IPS DF 19.7 (cell line): Measurements from ENCODE around the gene LCOR.

Experiments used
- DNase-seq: peaks from one replicate; pipeline ENCODE4 v3.0.0-alpha.2; 2013; ENCODE audit warnings: low read depth, low spot score

The LCOR gene

DNA sequence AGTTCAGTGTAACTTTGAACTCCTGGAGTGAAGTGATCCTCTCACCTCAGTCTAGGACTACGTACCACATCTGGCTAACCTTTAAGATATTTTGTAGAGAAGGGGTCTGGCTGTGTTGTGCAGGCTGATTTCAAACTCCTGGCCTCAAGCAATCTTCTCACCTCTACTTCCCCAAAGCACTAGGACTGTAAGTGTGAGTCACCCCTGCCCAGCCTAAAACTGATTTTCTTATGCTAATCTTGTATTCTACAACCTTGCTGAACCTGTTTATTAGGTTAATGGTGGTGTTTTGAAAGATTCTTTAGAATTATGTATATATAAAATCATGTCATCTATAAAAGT, 58.0 kb downstream of the LCOR start:
- no peak for DNase-seq

DNA sequence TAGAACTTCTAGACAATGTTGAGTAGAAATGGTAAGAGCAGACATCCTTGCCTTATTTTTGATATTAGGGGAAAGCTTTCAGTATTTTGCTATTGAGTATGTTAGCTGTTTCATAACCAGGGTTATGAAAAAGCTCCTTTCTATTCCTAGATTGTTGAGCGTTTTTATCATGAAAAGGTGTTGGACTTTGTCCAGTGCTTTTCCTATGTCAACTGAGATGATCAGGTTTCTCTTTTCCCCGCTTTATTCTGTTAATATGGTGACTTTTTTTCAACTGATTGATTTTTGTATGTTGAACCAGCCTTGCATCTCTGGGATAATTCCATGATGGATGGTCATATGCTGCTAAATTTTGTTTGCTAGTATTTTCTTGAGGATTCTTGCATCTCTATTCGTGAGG, 58.5 kb downstream of the LCOR start:
- DNase-seq, result no peak

DNA sequence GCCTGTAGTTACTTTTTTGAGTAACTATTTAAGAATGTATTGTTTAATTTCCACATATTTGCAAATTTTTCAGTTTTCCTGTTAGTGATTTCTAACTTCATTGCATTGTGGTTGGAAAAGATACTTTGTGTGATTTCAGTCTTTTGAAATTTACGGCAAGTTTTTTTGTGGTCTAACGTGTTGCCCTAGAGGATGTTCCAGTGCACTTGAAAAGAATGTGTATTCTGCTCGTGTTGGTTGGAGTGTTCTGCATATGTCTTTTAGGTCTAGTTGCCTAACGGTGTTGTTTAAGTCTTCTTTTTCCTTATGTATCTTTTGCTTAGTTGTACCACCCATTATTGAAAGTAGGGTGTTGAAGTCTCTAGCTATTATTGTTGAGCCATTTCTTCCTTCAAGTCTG, 59.7 kb downstream of the LCOR start:
- no peak for DNase-seq

DNA sequence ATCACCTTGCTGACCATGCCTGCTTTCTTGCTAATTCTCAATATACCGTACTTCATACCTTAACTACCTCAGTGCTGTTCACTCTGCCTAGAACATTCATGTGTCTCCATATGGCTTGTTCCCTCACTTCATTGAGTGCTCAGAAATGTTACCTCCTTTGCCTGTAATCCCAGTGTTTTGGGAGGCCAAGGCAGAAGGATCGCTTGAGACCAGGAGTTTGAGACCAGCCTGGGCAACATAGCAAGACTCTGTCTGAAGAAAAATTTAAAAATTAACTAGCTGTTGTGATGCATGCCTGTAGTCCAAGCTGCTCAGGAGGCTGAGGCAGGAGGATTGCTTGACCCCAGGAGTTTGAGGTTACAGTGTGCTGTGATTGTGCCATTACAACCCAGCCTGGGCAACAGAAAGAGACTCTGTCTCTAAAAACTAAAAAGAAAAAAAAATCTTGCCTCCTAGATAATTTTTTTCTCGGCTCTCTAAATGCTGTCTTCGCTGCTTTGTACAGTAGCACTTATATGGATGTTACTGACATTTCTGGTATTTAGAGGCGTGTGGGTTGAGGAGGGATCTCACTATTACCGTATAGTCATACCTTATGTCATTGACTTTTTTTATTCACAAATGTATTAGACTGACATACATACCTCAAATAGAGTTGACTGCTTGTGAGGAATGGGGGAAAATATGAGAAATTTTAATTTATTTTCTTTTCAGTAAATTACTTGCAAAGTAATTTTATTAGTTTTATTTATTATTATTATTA, 63.7 kb downstream of the LCOR start:
- no peak for DNase-seq

DNA sequence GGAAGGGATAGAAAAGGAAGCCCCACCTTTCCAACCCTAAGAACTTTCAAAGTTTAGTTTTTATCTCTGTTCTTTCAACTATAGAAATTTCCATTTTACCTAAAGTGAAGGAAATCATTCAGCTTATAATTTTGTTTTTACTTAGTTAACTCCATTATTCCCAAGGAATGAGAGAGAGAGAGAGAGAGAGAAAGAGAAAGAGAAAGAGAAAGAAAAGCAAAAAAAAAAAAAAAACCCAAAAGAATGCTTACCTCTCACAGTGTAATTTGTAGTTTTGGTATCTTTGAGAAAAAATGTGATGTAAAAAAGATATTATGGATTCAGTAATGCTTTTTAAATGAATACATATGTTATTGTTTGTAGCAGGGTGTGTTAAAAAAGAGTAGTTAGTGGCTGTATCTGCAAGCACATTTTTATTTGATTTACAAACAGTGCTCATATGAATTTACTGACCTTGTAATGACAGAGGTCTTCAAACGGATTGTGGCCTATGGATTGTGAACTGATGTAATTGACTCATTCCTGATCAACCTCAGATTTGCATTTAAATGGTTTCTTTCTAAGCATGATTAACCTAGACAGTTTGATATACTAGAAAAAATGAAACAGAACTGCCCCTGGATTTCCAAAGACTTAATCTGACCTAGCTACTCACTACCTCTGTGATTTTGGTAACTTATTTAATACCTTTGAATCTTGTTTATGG, 64.9 kb downstream of the LCOR start:
- no peak for DNase-seq

DNA sequence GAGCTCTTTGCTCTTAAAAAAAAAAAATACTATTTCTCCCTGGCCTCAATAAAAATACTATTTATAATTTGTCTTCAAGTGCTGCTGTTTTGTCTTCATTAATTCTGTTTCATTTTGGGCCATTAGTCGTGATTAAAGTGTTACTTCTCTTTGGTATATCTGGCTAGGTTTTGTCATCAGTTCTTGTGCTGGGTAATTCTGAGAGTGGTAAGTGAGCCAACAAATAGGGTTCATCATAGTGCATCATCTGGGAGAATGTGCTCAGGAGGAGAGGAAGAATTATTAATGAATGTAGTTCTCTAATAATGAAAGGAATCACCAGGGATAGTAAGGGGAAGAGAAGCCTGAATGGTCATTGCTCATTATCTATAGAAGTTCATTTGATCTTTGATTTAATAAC, 70.0 kb downstream of the LCOR start:
- DNase-seq, result no peak

DNA sequence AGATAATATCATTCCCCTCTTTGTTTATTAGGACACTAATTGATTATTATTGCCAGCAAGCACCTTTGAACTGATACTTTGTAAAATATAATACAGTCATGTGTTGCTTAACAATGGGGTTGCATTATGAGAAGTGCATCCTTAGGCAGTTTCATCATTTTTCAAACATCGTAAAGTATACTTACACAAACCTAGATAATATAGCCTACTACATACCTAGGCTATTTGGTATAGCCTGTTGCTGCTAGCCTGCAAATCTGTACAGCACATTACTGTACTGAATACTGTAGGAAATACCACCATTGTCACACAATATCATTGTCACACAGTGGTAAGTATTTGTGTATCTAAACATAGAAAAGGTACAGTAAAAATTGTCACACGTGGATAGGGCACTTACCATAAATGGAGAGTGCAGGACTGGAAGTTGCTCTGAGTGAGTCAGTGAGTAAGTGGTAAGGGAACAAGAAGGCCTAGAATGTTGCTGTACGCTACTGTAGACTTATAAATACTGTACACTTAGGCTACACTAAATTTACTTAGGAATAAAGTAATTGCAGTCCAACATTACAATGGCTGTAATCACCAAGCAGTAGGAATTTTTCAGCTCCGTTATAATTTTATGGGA, 70.7 kb downstream of the LCOR start:
- DNase-seq, result no peak

DNA sequence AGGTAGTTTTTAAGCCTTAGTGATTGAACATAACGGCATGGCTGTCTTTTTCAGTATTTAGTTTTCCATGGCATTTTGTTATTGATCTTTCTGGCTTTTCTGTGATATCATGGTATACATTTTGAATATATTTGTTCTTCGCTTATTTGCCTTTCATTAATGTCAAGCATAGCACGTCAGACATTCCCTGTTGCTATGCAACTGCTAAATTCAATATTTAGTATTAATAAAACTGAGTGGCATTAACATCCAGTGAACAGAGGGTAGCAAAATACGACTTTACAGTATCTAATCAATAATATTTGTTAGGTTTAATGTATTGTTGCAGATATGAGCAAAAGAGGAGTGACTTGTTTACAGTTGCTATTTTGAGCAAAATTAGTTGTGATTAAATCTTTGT, 72.5 kb downstream of the LCOR start:
- DNase-seq, result no peak

DNA sequence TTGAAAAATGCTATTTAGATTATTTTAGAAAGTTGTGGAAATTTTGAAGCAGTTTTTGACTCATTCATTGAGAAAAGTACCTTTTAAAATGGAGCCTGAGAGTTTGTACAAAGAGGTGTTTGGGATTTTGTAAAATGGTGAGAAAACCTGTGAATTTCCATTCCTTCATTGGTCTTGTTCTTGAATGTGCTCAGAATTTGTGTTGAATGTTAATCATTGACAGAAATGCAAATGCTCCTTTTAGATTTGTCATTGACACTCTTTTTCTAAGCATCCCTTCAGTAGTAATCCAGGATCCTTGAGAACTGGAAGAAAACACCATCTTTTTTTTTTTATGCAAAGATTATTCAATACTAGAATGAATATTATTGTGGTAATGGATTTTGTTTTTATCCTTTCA, 74.8 kb downstream of the LCOR start:
- no peak for DNase-seq

DNA sequence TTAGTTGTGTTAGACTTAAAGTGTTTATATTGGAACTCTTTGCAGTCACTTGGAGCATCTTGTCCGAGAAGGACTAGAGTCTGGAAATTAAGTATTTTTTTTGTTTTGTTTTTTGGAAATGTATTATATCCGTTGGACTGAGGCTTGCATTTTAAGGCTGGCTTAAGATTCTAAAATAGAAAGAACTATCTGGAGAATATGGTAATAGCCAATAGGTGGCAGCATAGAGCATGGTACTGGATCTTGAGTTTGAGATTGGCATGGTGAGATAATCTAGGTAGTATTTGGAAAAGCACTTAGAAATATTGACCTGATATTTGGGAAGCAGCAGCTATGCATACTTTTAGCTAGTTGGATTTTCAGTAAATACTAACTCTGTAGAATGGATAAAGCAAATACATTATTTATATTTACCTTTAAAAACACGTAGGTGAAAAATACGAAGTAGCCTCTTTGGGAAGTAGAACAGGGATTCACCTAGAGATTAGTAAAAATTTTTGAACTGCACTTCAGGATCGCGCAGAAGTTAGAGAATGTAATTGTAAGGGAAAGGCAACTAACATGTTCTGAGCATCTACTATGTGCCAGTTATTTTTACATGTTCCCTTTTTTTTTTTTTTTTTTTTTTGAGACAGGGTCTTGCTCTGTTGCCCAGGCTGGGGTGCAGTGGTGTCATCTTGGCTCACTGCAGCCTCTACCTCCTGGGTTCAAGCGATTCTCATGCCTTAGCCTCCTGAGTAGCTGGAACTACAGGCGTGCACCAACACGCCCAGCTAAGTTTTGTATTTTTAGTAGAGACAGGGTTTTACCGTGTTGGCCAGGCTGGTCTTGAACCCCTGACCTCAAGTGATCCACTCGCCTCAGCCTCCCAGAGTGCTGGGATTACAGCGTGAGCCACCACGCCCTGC, 78.6 kb downstream of the LCOR start:
- peak; percentile 2 for DNase-seq

DNA sequence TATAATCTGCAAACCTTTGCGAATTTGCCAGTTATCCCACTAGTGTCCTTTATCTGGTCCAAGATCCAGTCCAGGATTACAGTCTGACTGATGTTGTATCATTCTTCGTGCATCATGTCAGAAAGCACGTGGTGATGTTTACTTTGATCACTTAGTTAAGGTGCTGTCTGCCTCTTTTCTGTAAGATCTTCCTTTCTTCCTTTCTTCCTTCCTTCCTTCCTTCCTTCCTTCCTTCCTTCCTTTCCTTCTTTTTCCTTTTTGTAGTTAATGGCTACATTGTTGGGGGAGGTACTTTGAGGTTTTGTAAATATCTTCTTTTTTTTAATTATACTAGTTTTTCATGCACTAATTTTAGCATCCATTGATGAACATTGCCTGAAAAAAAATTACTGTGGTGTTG, 80.3 kb downstream of the LCOR start:
- DNase-seq, result no peak

DNA sequence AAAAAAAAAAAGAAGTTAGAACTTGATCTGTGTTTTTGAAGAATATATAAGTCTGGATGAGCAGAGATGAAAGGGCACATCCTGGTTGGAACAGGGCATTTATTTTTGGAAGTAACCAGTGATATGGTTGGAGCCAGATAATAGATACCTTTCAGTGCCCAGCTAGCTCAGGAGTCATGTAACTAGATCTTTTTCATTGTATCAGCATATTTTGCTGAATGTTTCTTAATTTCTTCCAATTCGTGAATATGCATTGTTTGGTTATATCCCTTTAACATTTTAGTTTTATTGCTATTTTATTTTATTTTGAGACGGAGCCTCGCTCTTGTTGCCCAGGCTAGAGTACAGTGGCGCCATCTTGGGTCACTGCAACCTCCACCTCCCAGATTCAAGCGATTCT, 81.8 kb downstream of the LCOR start:
- no peak for DNase-seq

DNA sequence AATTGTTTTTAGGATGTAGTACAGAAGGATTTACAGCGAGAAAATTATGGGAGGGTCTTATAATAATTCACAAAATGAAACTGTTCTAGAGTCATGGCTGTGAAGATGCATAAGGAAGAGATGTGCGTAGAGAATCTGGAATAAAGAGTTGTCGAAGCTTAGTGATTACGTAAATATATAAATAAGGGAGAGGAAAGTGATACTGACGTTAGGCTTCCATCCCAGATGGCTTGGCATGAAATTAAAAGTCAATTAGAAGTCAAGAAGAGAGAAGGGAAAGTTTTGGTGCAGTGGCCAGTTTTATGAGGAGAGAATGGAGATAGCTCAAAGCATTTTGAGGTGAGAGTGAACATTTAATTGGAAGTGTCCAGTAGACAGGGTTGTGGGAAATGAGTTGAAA, 85.5 kb downstream of the LCOR start:
- DNase-seq, result no peak

DNA sequence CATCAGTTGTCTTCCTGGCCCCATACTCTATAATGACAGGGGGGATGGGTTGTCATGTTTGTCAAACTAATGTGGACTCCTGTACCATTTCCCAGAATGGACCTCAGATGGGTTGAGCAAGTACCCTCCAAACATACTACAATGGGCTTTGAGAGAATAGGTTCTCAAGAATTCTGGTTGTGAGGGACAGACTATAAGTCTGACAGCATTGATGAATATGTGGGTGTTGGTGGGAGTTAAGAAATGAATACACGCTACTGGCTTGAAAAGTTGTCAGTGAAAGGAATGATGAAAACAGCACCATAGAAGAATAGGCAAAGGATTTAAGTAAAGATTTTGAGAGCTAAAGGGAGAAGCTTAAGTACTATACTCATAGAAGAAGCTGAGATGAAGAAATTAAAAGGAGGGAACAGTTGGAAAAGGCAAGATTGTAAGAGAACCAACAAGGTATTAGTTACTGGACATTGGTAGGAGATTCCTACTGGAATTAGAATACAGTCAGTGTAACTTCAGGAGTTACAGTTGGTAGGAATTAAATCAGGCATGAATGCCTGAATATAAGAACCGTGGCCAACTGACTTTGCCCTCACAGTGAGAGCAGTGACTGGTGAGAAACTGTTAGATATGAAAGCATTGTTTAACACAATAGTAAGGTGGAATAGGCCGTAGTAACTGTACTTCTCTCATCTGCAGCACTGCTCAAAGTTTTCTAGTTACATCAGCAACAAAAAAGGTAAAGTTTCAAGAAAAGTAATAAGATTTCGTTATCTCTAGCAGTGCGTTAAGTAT, 86.3 kb downstream of the LCOR start:
- DNase-seq, result no peak

DNA sequence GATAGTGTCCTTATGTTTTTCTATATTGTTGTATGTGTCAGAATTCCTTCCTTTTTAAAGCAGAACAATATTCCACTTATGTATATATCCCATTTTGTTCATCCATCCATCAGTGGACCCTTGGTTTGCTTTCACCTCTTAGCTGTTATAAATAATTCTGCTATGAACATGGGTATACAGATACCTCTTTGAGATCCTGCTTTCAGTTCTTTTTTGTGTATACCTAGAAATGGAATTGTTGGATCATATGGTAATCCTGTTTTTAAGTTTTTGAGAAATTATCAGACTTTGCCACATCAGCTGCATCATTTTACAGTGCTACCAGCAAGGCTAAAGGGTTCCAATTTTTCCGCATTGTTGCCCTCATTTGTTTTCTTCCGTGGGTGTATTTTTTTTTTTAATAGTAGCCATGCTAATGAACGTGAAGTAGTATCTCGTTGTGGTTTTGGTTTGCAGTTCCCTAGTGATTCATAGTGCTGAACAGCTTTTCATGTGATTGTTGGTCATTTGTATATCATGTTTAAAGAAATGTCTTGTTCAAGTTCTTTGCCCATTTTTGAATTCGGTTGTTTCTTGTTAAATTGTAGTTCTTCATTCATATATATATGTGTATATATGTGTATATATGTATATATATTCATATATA, 87.8 kb downstream of the LCOR start:
- no peak for DNase-seq

DNA sequence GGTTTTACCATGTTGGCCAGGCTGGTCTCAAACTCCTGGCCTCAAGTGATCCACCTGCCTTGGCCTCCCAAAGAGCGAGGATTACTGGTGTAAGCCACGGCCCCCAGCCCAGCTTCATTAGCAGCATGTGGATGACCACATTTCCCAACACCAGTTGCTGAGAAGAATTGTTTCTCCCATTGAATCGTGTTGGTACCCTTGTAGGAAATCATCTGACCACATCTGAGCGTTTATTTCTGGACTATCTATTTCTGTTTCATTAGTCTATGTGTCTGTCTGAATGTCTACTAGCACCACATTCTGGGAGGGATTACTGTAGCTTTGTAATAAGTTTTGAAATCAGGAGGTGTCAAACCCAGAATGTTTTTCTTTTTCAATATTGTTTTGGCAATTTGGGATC, 89.6 kb downstream of the LCOR start:
- DNase-seq, result no peak

DNA sequence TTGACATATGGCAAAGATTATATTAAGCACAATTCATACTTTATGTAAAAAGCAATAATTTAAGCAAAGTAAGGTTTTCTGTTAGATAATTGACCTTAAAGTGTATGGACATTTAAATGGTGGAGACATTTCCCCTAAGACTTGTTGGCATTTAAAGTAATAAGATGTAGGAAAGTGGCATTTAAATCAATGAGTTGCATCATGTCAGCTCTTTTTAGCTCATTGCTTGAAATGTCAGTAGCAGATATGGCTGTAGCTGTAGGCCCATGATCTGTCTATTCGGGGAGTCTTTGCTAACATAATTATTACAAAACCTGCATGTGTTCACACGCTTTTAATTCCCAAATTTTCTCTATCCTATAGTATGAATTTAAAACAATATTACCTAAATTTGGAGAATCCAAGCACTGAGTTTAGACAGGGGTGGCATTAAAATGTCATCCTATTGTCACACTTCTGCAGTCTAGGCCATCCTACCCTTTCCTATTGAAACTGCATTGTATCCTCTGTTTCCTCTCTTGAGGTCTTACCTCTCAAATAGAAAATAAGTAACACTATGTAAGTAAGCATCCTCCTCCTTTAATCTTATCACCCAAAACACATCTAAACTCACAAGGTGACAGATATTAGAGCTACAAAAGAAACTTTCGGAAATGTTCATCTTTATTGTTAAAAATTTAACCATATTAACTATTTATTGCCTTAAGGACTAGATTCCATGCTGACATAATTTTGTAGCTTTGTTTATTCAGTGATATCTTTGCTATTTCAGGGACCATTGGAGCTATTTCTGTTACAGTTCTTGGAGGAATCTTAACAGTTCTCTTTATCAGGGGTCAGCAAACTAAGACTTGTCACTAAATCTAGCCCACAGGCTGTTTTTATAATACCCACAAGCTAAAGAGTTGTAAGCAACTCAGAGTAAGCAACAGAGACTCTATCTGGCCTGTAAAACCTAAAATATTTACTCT, 91.2 kb downstream of the LCOR start:
- DNase-seq, result no peak

DNA sequence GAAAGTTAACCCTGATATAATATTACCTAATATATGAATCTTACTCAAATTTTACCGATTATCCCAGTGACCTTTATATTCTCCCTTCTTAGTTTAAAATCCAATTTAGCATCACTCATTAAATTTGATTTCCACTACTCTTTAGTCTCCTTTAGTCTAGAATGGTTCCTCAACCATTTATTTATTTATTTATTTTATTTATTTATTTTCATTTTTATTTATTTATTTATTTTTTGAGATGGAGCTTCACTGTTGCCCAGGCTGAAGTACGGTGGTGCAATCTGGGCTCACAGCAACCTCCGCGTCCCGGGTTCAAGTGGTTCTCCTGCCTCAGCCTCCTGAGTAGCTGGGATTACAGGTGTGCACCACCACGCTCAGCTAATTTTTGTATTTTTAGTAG, 92.8 kb downstream of the LCOR start:
- no peak for DNase-seq

DNA sequence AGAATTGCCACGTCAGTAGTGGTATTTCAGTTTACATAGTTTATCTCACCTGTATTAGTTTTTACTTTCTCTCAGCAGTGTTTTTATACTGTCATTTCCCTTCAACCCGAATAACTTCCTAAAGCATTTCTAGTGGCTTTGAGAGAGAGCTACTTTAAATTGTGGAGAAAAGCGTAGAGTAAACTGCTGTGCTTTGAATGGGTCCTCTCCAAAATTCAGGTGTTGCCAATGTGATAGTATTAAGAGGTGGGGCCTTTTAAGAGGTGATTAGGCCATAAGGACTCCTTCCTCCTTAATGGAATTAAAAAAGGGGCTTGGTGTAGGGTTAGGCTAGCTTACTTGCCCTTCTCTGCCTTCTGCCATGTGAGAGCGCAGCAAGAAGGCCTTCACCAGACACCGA, 98.4 kb downstream of the LCOR start:
- no peak for DNase-seq

DNA sequence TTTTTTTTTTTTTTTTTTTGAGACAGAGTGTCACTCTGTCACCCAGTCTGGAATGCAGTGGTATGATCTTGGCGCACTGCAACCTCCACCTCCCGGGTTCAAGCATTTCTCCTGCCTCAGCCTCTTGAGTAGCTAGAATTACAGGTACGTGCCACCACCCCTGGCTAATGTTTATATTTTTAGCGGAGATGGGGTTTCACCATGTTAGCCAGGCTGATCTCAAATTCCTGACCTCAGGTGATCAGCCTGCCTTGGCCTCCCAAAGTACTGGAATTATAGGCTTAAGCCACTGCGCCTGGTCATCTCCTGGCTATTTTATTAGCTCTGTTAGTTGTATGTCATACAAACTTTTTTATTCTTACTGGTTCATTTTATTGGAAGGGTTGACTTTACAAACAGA, 103.0 kb downstream of the LCOR start:
- DNase-seq, result no peak
